GM23248 (cell line): ENCODE data around the gene APBA2.

Source experiments
- EZH2 ChIP-seq: fragments of 200-600 bp; sonication (generic); IDR thresholded peaks from 2 replicates; pipeline ENCODE4 v1.6.1; 2018; ENCODE audit warnings: antibody characterized with exemption, mild to moderate bottlenecking; ENCODE audit not compliant: insufficient read depth, poor library complexity, severe bottlenecking
- EZH2phosphoT487 ChIP-seq: fragments of 200-600 bp; sonication (generic); IDR thresholded peaks from 2 replicates; pipeline ENCODE4 v1.6.1; 2018; ENCODE audit warnings: antibody characterized with exemption, moderate library complexity, mild to moderate bottlenecking, low read depth; ENCODE audit not compliant: insufficient read depth

DNA sequence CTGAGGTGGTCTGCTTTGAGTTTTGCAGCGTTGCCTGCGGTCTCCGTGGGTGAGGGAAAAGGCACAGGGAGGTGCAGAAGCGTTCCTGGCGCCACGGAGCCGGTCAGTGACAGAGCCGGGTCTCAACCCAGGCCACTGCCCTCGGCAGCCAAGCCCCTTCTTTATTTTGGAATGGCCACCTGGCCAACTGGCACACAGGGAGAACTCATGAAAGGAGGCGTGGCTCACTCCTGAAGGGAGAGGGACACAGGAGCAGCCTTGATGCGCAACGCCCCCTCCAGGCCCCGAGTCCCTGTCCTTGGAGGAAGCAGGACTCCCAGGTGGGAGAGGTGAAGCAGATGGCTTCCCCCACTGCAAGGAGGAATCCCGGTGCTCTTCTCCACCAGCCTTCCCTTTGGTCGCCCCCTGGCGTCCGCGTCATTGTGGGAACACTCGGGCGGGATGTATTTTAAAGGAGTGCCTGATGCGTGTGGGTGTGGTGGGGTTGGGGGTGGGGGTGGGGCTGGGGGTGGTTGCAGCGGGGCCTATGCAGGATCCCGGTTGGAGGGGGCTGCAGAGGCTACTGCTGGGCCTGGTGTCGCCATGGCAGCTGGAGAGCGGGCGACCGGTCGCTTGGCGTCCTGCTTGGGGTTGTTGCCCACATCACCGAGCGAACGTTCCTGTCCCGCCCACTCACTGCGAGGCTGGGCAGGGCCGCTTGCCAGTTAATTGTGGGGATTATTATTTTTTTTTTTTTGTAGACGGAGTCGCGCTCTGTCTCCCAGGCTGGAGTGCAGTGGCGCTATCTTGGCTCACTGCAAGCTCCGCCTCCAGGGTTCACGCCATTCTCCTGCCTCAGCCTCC lies 32.6 kb downstream of the APBA2 start:
- TF ChIP-seq EZH2 (no peak), EZH2phosphoT487 (no peak)
